ENCODE results near the gene ZSWIM6. TPM values are rescaled to one million over a fixed set of nuclear protein-coding genes. Genes with fewer than 3 reads are reported as not detected.

Gene ZSWIM6
- polyA plus RNA-seq, 1 of the 3 experiments (the other 2 are of a cell fraction) = 7.4 TPM

DNA sequence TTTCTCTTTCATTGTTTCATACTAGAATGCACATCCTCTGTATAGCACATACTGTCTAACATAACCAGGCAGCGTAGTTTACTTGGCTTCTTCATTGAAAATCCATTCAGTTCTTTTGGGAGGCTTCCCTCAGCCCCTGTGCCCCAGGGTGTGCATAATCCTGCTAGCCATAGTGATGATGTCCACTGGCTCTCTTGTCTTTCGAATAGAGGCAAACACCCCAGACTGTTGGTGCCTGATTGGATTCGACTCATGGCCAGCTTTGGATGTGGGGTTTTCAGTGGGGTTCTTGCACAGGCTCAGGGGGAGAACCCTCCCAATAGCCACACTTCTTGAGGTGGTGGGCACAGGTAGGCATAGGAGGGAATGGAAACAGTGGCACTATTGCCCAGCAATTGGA is 53.6 kb downstream of the ZSWIM6 start (continued):
- TF ChIP-seq NRF1 (IDR thresholded peaks at IDR 0.05; ENCODE audit: low read depth, low read length) (no peak), JUND (IDR thresholded peaks at IDR 0.05) (no peak)
- TF ChIP-seq, protein P1, sequence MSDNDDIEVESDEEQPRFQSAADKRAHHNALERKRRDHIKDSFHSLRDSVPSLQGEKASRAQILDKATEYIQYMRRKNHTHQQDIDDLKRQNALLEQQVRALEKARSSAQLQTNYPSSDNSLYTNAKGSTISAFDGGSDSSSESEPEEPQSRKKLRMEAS (IDR thresholded peaks at IDR 0.05; ENCODE audit: low read depth) = no peak

DNA sequence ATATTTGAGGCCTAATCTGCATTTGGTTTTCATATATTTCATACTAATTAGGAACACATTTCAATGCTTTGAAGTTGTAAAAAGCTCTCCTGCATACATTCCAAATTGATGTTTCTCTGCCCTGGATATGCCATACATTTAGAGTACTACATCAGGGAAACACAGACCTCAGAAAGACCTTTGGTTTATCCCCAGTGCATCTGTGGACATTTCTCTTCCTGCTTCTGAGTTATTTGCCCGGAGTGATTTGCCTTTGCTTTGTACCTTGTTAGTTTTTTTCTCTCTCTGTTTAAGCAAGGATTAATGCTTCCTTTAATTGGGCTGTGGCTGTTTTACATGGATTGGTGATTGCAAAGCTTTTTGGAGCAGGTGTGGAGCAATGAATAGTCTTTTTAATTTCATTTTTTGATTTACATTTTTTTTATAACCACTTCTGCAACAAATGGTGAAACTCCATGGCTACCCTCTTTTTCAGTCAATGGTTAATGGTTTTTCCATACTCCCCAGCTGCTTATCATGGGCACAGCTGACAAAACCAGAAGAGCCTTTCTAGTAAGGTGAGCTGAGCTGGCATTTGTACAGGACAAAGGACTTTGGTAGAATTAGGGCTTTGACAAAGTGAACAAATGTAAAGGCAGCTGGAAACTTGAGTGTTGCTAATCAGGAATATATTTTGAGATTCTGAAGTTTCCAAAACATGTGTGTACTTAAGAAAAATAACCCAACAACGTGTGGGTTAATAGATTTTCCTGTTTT is 54.2 kb downstream of the ZSWIM6 start:
- WGBS (ENCODE audit: low lambda C conversion rate) = 64% methylated on average over 2 of the region's 2 CpGs
- Histone ChIP-seq H2AFZ (ENCODE audit: low read depth) (no peak overlapping the region), H4K20me1 (ENCODE audit: insufficient read depth) (peaks cover 61% of the 10 kb centered on the region), H3F3A (replicated peaks; ENCODE audit: insufficient read depth) (no peaks in the 10 kb centered on the region), H3K4me2 (no peak overlapping the region), H3K9me2 (no peaks in the 10 kb centered on the region), H3K27me3 (ENCODE audit: insufficient read depth) (no peaks in the 10 kb centered on the region), H3K4me1 (ENCODE audit: control insufficient read depth in 1 of 2, insufficient read depth in 2 of 2, low read depth in 1 of 2, low read length in 1 of 2) (peaks cover 4 to 6% of the 10 kb centered on the region in 2 experiments; a peak in 2 of 4 replicates), H3K36me3 (replicated peaks in 1 of 2; ENCODE audit: control insufficient read depth in 1 of 2, insufficient read depth in 2 of 2, low read length in 1 of 2) (no peaks in the 10 kb centered on the region), H3K79me2 (ENCODE audit: insufficient read depth) (peaks cover 94% of the 10 kb centered on the region), H3K27ac (ENCODE audit: low read depth in 2 of 2, low read length in 1 of 2) (0 out of 4 replicates have a peak overlapping the region, but pooled peaks of 1 of the 2 experiments have one; percentile 14), H3K4me3 (ENCODE audit: low read depth in 2 of 2, low read length in 1 of 2) (no peak overlapping the region), H3K9ac (no peak overlapping the region), H3K9me3 (no peaks in the 10 kb centered on the region)
- TF ChIP-seq MEF2A (IDR thresholded peaks at IDR 0.05; ENCODE audit: borderline replicate concordance, low read depth) (no peak), MXI1 (IDR thresholded peaks at IDR 0.05; ENCODE audit: low read depth, low read length) (no peak), RFX5 (IDR thresholded peaks at IDR 0.05; ENCODE audit: low read length) (no peak), POLR2AphosphoS5 (IDR thresholded peaks at IDR 0.05; ENCODE audit: low read depth, low read length) (no peak), GABPA (IDR thresholded peaks at IDR 0.05; ENCODE audit: low read depth) (no peak), FOSL2 (IDR thresholded peaks at IDR 0.05; ENCODE audit: borderline replicate concordance, low read depth) (no peak), SMC3 (IDR thresholded peaks at IDR 0.05; ENCODE audit: low read depth, low read length) (no peak), TEAD4 (IDR thresholded peaks at IDR 0.05; ENCODE audit: borderline replicate concordance, insufficient read depth) (no peak), SIN3A (IDR thresholded peaks at IDR 0.05; ENCODE audit: borderline replicate concordance, low read depth, low read length) (no peak), TAF1 (IDR thresholded peaks at IDR 0.05; ENCODE audit: borderline replicate concordance, low read depth, low read length) (no peak), FOXJ3 (CRISPR knock-in tag; IDR thresholded peaks at IDR 0.05) (no peak), NRF1 (IDR thresholded peaks at IDR 0.05; ENCODE audit: low read depth, low read length) (no peak)
- TF ChIP-seq, protein P1 (IDR thresholded peaks at IDR 0.05; ENCODE audit: low read depth) = no peak
- TF ChIP-seq, protein P2, sequence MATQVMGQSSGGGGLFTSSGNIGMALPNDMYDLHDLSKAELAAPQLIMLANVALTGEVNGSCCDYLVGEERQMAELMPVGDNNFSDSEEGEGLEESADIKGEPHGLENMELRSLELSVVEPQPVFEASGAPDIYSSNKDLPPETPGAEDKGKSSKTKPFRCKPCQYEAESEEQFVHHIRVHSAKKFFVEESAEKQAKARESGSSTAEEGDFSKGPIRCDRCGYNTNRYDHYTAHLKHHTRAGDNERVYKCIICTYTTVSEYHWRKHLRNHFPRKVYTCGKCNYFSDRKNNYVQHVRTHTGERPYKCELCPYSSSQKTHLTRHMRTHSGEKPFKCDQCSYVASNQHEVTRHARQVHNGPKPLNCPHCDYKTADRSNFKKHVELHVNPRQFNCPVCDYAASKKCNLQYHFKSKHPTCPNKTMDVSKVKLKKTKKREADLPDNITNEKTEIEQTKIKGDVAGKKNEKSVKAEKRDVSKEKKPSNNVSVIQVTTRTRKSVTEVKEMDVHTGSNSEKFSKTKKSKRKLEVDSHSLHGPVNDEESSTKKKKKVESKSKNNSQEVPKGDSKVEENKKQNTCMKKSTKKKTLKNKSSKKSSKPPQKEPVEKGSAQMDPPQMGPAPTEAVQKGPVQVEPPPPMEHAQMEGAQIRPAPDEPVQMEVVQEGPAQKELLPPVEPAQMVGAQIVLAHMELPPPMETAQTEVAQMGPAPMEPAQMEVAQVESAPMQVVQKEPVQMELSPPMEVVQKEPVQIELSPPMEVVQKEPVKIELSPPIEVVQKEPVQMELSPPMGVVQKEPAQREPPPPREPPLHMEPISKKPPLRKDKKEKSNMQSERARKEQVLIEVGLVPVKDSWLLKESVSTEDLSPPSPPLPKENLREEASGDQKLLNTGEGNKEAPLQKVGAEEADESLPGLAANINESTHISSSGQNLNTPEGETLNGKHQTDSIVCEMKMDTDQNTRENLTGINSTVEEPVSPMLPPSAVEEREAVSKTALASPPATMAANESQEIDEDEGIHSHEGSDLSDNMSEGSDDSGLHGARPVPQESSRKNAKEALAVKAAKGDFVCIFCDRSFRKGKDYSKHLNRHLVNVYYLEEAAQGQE (IDR thresholded peaks at IDR 0.05; ENCODE audit: low read depth, low read length) = no peak
- TF ChIP-seq, protein P3, sequence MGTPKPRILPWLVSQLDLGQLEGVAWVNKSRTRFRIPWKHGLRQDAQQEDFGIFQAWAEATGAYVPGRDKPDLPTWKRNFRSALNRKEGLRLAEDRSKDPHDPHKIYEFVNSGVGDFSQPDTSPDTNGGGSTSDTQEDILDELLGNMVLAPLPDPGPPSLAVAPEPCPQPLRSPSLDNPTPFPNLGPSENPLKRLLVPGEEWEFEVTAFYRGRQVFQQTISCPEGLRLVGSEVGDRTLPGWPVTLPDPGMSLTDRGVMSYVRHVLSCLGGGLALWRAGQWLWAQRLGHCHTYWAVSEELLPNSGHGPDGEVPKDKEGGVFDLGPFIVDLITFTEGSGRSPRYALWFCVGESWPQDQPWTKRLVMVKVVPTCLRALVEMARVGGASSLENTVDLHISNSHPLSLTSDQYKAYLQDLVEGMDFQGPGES (IDR thresholded peaks at IDR 0.05; ENCODE audit: low read depth, low read length) = no peak
- ChIA-PET POLR2A (no interaction called here), CTCF (interaction anchor here (1.5 kb wide), 1 partner anchor 13 kb away, joined by 4 read pairs; no protein-coding TSS in a partner anchor)
- DNase-seq = no peak

All from SK-N-SH (cell line).